ENCODE measurements around the gene GABRA5.

Gene GABRA5

GRCh38 chr15:26934848-26935247, 68.0 kb downstream of the GABRA5 start:
- DNase-seq: no peak

DNA sequence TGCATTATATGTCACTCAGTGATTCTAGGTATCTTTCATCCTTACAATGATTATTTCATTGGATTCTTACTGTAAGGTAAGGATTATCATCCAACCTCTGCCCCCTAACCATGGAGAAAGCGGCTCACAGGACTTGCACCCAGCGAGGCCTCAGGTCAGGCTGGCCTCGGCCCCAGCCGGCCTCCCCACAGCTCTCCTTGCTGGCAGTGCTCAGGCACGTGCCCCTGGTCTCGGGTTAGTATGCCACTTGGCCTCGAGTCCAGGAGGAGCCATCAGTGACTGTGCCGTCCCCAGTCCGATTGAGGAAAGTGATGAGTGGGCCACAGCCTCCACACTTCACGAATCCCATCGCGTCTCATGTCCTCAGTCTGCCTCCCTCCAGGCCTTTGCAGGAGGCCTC, 68.5 kb downstream of the GABRA5 start:
- DNase-seq: no peak

GRCh38 chr15:26936502-26936901, 69.6 kb downstream of the GABRA5 start:
- no peak for DNase-seq

GRCh38 chr15:26937134-26937533, 70.3 kb downstream of the GABRA5 start:
- DNase-seq: no peak

- DNase-seq: no peak
Measured at GRCh38 chr15:26939398-26939797, 72.5 kb downstream of the GABRA5 start.

DNA sequence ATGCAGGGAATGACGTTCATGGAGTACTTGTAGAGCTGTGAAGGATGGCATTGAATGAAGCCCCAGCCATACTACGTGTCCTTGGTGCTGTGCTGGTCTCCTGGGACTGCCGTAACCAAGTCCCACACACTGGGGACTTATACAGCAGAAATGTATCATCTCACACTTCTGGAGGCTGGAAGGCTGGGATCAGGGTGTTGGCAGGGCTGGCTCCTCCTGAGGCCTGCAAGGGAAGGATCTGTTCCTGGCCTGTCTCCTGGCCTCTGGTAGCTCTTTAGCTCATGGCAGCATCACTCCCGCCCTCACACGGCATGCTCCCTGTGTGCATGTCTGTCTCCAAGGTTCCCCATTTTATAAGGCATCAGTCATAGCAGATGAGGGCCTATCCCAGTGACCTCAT, 74.6 kb downstream of the GABRA5 start:
- DNase-seq: no peak

GRCh38 chr15:26943866-26944265, 77.0 kb downstream of the GABRA5 start:
- no peak for DNase-seq

GRCh38 chr15:26945046-26945445, 78.2 kb downstream of the GABRA5 start:
- no peak for DNase-seq

DNA sequence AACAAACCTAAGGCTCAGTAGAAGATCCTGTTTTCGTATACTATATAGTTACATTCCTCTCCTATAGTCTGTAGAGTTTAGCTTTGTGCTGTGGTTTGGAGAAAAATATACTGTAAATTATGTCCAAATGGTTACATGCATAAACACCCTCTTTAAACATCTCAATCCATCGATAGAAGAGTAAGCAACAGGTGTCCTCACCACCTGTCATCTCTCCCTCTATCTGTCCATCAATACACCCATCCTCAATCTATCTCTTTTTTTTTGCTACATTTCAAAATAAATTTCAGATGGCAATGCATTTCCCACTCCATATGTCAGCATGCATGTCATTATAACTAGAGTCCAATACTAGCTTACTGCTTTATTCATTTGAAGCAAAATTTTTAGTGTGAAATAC, 83.1 kb downstream of the GABRA5 start:
- DNase-seq: no peak

DNA sequence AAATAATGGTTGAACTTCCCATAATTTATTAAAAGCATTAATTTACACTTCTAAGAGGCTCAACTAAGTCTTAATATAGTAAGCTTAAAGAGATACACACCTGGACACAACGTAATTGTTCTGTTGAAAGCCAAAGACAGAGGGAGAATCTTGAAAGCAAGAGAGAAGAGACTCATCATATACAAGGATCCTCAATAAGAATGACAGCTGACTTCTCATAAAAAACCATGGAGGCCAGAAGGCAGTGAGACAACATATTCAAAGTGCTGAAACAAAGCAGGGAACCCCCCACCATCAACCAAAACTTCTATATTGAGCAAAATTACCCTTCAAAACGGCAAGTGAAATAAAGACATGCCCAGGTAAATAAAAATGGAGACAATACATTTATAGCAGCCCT, 87.5 kb downstream of the GABRA5 start:
- DNase-seq: no peak

DNA sequence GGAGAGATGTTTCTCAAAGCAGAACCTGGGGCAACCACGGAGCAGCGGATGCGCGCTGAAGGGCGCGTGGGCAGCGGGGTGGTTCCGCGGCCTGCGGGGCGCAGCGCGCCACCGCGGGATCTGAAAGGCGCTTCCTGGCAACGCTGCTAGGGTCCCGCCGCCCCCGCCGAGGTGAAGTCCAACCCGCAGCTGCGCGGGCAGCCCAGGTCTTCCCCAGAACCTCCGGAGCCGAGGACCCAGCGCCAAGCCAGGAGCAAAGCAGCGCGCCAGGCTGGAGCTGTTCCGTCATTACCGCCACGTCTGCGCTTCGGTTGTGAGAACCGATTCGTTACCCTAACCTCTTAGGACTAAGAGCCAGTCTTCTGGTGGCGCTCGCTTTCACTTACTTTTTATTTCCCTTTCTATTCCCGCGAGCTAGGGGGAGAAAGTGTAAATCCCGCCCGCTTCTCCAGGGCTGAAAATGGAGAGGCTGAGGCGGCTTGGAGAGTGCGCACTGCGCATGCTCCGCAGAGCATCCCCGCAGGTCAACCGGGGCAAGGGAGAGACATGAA, 100.9 kb downstream of the GABRA5 start:
- peak; percentile 67 for DNase-seq

DNA sequence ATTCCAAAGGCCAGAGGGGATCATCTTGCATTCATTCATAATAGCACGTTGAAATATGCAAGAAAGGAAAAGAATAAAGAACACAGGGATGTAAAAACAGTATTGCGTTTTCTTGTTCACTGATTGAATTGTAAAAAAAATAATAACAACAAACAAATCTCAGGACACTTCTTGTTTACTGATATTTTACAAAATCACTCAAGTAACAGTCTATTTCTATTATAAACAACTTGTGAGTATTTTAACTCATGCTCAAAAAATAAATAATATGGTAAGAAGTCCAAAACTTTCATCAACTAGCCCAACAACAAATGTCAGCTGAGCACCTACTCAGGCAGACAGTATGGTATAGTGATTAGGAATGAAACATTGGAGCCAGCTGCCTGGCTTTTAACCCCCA, 101.9 kb downstream of the GABRA5 start:
- no peak for DNase-seq

DNA sequence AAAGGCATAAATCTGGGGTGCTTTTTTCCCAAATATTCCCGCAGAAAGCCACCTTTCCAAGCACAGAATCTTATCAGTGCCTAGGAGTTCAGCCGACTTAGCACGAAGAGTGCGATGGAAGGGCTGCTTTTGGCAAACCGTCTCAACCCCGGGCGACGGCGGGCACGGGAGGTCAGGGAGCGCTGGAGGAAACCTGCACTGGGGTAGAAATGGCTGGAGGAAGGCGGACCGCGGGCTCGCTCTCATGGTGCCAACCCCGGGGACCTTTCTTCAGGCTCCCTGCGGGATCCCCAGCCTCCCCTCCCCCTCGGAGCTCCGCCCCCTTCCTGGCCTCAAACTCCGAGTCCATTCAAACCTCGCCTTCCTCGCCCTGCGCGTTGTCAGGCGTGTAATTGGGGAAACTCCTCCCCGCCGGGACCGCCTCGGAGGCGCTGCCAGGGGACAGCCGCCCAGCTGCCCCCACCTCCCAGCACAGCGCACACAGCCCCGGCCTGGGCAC, 103.9 kb downstream of the GABRA5 start, which contains the start of gene GABRG3:
GABRG3 (plus strand) TSS at position 470 of the 499 bp plus-strand sequence.
- peak; percentile 47 for DNase-seq

GRCh38 chr15:26971271-26972018, 104.6 kb downstream of the GABRA5 start:
- DNase-seq: no peak

DNA sequence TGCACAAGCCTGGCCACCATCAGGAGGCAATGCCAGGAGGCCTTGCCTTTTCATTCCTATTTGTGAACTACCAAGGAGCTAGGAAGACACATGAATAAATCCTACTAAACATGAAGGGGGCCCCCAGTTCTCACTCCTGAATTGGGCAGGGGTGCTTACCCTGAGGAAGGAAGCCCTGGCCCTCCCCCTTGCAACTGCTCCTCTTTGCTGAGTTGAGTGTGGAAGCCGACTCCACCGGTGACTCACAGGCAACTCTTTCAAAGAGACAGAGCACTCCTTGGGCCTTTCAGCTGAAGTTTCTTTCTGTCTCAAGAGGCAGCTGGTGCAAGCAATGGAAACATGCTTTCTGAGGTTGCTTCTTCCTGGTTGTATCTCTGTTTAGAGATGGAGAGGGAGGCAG, 105.8 kb downstream of the GABRA5 start:
- no peak for DNase-seq

GRCh38 chr15:26974120-26974780, 107.4 kb downstream of the GABRA5 start:
- no peak for DNase-seq

- DNase-seq: no peak
Measured at GRCh38 chr15:26981492-26981891, 114.6 kb downstream of the GABRA5 start.

GRCh38 chr15:26983822-26984221, 117.0 kb downstream of the GABRA5 start:
- no peak for DNase-seq

GRCh38 chr15:26985050-26985449, 118.2 kb downstream of the GABRA5 start:
- DNase-seq: no peak

- no peak for DNase-seq
Measured at GRCh38 chr15:26996250-26996649, 129.4 kb downstream of the GABRA5 start.
